GM21423 (cell line): ENCODE data around the gene GOLGA1.
"Not testable (repeated sequence)": the region's sequence is repeated elsewhere in the genome, so short reads cannot be mapped to it uniquely, and the experiment has no call there.

Experiments
- ATAC-seq: cut with Tn5 transposase; IDR thresholded peaks from one replicate; pipeline ENCODE4 v1.9.1; 2021; ENCODE audit warnings: mild to moderate bottlenecking, moderate library complexity; ENCODE audit not compliant: unreplicated experiment

Gene GOLGA1

DNA sequence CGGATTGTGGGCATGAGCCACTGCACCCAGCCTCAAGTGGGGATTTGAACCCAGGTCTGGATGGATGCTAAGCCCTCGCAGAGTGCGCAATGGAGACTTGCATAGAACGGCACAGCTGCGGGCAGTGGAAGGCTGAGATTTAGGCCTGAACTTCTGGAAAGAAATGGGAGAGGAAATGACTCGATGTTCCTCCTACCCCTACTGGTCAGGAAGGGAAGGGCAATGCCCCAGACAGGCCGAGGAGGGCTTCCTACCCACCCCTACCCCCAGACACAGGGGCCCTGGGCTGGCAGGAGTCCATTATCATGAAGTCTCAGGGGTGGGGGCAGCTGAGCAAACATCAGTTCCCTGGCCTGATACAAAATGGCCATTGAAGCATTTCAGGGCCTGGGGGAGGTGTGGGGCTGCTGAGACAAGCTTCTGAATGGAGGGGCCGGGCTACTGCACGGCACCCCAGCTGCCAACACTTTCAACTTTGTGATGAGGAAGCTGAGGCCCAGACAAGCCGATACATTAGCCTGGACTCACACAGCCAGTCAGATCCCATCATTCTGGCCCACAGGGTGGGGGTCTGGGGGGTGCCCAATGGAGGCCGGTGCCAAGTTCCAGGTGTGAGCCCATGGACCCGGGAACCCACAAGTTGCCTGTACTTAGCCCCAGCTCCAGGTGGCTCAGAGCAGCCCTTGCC lies 101.1 kb downstream of the GOLGA1 start:
- ATAC-seq = no peak

DNA sequence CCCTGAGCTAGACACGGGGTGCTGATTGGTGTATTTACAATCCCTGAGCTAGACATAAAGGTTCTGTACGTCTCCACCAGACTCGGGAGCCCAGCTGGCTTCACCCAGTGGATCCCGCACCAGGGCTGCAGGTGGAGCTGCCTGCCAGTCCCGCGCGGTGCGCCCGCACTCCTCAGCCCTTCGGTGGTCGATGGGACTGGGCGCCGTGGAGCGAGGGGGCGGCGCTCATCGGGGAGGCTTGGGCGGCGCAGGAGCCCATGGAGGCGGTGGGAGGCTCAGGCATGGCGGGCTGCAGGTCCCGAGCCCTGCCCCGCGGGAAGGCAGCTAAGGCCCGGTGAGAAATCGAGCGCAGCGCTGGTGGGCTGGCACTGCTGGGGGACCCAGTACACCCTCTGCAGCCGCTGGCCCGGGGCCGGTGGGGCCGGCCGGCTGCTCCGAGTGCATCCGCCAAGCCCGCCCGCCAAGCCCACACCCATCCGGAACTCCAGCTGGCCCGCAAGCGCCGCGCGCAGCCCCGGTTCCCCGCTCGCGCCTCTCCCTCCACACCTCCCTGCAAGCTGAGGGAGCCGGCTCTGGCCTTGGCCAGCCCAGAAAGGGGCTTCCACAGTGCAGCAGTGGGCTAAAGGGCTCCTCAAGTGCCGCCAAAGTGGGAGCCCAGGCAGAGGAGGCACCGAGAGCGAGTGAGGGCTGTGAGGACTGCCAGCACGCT lies 102.2 kb downstream of the GOLGA1 start:
- ATAC-seq = not testable (repeated sequence)

GRCh38 chr9:124838132-124838531 lies 102.8 kb downstream of the GOLGA1 start:
- not testable (repeated sequence) for ATAC-seq

DNA sequence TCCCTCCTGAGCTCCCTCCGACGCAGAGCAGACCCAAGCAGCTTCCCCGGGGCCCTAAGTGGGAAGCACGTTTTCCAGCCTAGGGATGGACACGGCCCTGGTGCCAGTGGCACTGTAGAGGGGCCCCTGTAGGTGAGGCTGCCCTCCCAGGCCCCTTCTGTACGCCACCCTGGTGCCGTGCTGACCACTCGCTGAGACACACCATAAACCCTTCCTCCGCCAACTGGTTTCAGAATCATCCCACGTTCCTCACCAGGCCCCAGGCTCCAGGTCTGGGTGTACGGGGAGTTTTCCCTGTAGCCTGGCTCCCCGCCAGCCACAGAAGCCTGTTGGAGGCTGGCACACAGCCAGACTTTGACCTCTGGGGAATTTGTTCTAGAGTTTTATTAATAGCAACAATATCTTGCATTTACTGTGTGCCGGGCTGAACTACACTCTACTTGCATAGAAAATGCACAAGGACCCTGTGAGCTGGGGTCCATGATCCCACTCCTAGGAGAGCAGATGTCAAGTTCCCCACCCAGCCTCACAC lies 105.8 kb downstream of the GOLGA1 start:
- ATAC-seq = no peak

DNA sequence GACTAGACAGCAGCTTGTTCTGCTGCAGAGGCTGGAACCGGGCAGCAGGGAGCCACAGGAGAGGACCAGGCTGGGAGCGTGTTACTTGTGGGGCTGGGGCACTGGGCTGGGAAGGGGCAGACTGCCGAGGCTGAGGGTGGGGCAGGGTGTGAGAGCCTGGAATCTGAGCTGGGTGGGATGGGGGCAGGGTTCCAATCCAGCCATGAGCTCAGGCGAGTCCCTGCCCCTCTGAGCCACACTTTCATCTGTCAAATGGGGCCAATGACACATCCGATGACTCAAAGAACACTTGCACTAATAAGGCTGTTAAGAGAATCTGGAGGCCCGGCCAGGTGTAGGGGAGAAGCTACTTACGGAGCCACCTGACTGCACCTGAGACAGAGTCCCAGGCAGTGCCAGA lies 106.3 kb downstream of the GOLGA1 start:
- no peak for ATAC-seq

DNA sequence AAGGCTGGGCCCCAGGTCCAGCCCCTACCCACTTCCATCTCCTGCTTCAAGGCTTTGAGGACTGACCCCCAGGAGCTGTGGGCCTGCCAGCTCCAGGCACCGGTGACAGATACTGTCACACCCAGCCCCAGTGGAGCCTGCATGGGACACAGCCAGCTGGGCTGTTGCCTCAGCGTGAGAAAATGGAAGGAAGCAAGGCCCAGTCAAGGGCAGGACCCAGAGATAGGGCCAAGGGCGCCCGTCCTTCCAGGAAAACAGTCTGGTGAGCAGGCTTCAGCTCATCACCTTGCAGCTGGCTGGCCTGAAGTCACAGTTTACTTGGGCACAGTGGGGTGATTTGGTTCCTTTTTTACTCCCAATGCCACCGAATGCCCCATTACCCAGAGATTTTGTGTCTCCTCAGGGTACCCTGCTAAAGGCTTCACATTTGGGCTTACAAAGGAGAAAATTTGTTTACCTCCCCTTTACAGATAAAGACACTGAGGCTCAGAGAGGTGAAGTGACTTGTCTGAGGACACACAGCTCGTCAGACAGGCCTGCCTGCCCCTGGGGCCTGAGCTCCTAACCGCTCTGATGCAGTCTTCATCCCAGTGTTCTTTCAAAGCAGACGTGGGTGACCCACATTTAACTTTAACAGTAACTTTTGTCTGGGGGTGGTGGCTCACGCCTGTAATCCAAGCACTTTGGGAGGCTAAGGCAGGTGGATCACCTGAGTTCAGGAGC lies 109.1 kb downstream of the GOLGA1 start:
- ATAC-seq = no peak

DNA sequence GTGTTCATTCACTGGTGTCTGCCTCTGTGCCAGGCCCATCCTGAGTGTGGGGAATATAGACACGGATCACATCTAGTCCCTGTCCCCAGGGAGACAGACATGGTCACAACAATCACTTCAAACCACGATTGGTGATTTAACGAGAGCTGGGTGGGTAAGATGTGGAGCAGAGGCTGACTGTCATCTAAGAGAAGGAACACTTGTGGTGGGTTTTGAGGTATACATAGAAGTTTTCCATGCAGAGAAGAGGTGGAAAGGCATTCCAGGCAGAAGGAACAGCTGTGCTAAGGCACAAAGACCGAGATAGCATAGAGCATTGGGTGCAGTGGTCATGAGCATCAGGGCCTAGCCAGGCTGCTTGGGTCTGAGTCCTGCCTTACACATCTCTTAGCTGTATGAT lies 110.3 kb downstream of the GOLGA1 start:
- ATAC-seq = no peak

- ATAC-seq = no peak
Measured at GRCh38 chr9:124829334-124829669, 111.6 kb downstream of the GOLGA1 start.

- no peak for ATAC-seq
Measured at GRCh38 chr9:124828489-124829333, 112.2 kb downstream of the GOLGA1 start.
